Measurements from ENCODE around the gene AATK. TPM values are rescaled to one million over a fixed set of nuclear protein-coding genes. Genes with fewer than 3 reads are reported as not detected.

Gene AATK
- total and polyA plus RNA-seq, 4 donors = 9.6 to 54.6 (median 23.7) TPM

GRCh38 chr17:81207610-81208581 lies 41.9 kb upstream of the AATK start:
- ATAC-seq (ENCODE audit: insufficient read depth, low FRiP score) = no peak

GRCh38 chr17:81206657-81207056 lies 40.6 kb upstream of the AATK start:
- no peak for ATAC-seq (ENCODE audit: insufficient read depth, low FRiP score)
- H3K9me3 ChIP-seq (ENCODE audit: control insufficient read depth in 4 of 4, insufficient read depth in 3 of 4, low read length in 3 of 4) = no peaks in the 10 kb centered on the region
- no peak overlapping the region for H3K27ac ChIP-seq (ENCODE audit: low read depth in 1 of 2, low read length in 1 of 2)
- 94 to 95% methylated on average over 12 of the region's 12 CpGs for WGBS, 2 donors
- H3K9ac ChIP-seq (ENCODE audit: insufficient read depth in 1 of 2, low read length in 2 of 2) = no peak overlapping the region
- H3K4me3 ChIP-seq = no peak overlapping the region
- no peak for TF ChIP-seq CTCF (IDR thresholded peaks at IDR 0.05; ENCODE audit: control extremely low read depth, extremely low read depth)
- H3K4me1 ChIP-seq (ENCODE audit: control insufficient read depth in 5 of 5, insufficient read depth in 5 of 5, low read length in 5 of 5) = no peaks in the 10 kb centered on the region
- H3K27me3 ChIP-seq (ENCODE audit: control insufficient read depth in 3 of 3, insufficient read depth in 3 of 3, low read length in 2 of 3) = no peaks in the 10 kb centered on the region
- H3K36me3 ChIP-seq (ENCODE audit: control insufficient read depth in 4 of 4, insufficient read depth in 4 of 4, low read length in 4 of 4) = peaks cover 0 to 22% (median 1%) of the 10 kb centered on the region in 4 donors
- no peak for DNase-seq

More at GRCh38 chr17:81207610-81208581, 41.9 kb upstream of the AATK start:
- 79 to 85% methylated on average over 21 of the region's 21 CpGs for WGBS, 2 donors
- Histone ChIP-seq H3K9ac (ENCODE audit: insufficient read depth in 1 of 2, low read length in 2 of 2) (no peak overlapping the region), H3K27ac (ENCODE audit: low read depth in 1 of 2, low read length in 1 of 2) (no peak overlapping the region), H3K9me3 (ENCODE audit: control insufficient read depth in 4 of 4, insufficient read depth in 3 of 4, low read length in 3 of 4) (no peaks in the 10 kb centered on the region), H3K27me3 (ENCODE audit: control insufficient read depth in 3 of 3, insufficient read depth in 3 of 3, low read length in 2 of 3) (no peaks in the 10 kb centered on the region), H3K4me3 (no peak overlapping the region), H3K4me1 (ENCODE audit: control insufficient read depth in 5 of 5, insufficient read depth in 5 of 5, low read length in 5 of 5) (no peaks in the 10 kb centered on the region), H3K36me3 (ENCODE audit: control insufficient read depth in 4 of 4, insufficient read depth in 4 of 4, low read length in 4 of 4) (peaks cover 0 to 19% (median 1%) of the 10 kb centered on the region in 4 donors)
- DNase-seq = no peak
- no peak for TF ChIP-seq CTCF (IDR thresholded peaks at IDR 0.05; ENCODE audit: control extremely low read depth, extremely low read depth)

- Histone ChIP-seq H3K9me3 (ENCODE audit: control insufficient read depth in 4 of 4, insufficient read depth in 3 of 4, low read length in 3 of 4) (no peaks in the 10 kb centered on the region), H3K27me3 (ENCODE audit: control insufficient read depth in 3 of 3, insufficient read depth in 3 of 3, low read length in 2 of 3) (no peaks in the 10 kb centered on the region), H3K27ac (ENCODE audit: low read depth in 1 of 2, low read length in 1 of 2) (no peak overlapping the region), H3K36me3 (ENCODE audit: control insufficient read depth in 4 of 4, insufficient read depth in 4 of 4, low read length in 4 of 4) (peaks cover 0 to 22% (median 3%) of the 10 kb centered on the region in 4 donors), H3K4me1 (ENCODE audit: control insufficient read depth in 5 of 5, insufficient read depth in 5 of 5, low read length in 5 of 5) (no peaks in the 10 kb centered on the region), H3K4me3 (no peak overlapping the region), H3K9ac (ENCODE audit: insufficient read depth in 1 of 2, low read length in 2 of 2) (no peak overlapping the region)
- no peak for TF ChIP-seq CTCF (IDR thresholded peaks at IDR 0.05; ENCODE audit: control extremely low read depth, extremely low read depth)
- ATAC-seq (ENCODE audit: insufficient read depth, low FRiP score) (no peak), DNase-seq (no peak)
- WGBS, 2 donors = 84 to 98% methylated on average over 4 of the region's 4 CpGs
Observed at GRCh38 chr17:81206166-81206565, 40.1 kb upstream of the AATK start.
